Osteocyte (in vitro differentiated cells): ENCODE measurements around the gene HIPK2. TPM values are rescaled to one million over a fixed set of nuclear protein-coding genes. Genes with fewer than 3 reads are reported as not detected.

Experiments
- DNase-seq: peaks from one replicate; pipeline ENCODE4 v3.0.0; 2021; ENCODE audit warnings: mixed read lengths; ENCODE audit not compliant: unreplicated experiment; ENCODE audit errors: extremely low spot score
- H3K27ac Mint-ChIP-seq: one replicate; pipeline ENCODE4 v1.8.0; 2021; ENCODE audit warnings: mild to moderate bottlenecking, mixed read lengths; ENCODE audit not compliant: unreplicated experiment
- H3K27me3 Mint-ChIP-seq: one replicate; pipeline ENCODE4 v1.8.0; 2021; ENCODE audit warnings: mixed read lengths; ENCODE audit not compliant: unreplicated experiment
- H3K36me3 Mint-ChIP-seq: one replicate; pipeline ENCODE4 v1.8.0; 2021; ENCODE audit warnings: mixed read lengths; ENCODE audit not compliant: unreplicated experiment
- H3K4me1 Mint-ChIP-seq: one replicate; pipeline ENCODE4 v1.8.0; 2021; ENCODE audit warnings: mixed read lengths; ENCODE audit not compliant: unreplicated experiment
- H3K4me3 Mint-ChIP-seq: one replicate; pipeline ENCODE4 v1.8.0; 2021; ENCODE audit warnings: mild to moderate bottlenecking, moderate library complexity, mixed read lengths; ENCODE audit not compliant: unreplicated experiment
- H3K9me3 Mint-ChIP-seq: one replicate; pipeline ENCODE4 v1.8.0; 2021; ENCODE audit warnings: mixed read lengths; ENCODE audit not compliant: unreplicated experiment
- total RNA-seq: library from RNA; stranded (reverse); gene quantifications from 2 replicates; pipeline ENCODE4 v1.2.1, GENCODE V29; 2021
- TF ChIP-seq, protein P1 (sequence below): fragments of 200-600 bp; sonication (generic); IDR thresholded peaks from 2 replicates; pipeline ENCODE4 v1.5.0; 2021; ENCODE audit warnings: antibody characterized with exemption, mild to moderate bottlenecking, moderate library complexity

Gene HIPK2
- total RNA-seq, 1 donor from 2014 or later, result 90.8 TPM

GRCh38 chr7:139747662-139748372, 30.0 kb downstream of the HIPK2 start:
- no peaks in the 10 kb centered on the region for H3K27me3 Mint-ChIP-seq
- no peak for DNase-seq
- H3K36me3 Mint-ChIP-seq, result peaks cover 5% of the 10 kb centered on the region
- H3K4me3 Mint-ChIP-seq, result no peak overlapping the region
- TF ChIP-seq, protein P1, sequence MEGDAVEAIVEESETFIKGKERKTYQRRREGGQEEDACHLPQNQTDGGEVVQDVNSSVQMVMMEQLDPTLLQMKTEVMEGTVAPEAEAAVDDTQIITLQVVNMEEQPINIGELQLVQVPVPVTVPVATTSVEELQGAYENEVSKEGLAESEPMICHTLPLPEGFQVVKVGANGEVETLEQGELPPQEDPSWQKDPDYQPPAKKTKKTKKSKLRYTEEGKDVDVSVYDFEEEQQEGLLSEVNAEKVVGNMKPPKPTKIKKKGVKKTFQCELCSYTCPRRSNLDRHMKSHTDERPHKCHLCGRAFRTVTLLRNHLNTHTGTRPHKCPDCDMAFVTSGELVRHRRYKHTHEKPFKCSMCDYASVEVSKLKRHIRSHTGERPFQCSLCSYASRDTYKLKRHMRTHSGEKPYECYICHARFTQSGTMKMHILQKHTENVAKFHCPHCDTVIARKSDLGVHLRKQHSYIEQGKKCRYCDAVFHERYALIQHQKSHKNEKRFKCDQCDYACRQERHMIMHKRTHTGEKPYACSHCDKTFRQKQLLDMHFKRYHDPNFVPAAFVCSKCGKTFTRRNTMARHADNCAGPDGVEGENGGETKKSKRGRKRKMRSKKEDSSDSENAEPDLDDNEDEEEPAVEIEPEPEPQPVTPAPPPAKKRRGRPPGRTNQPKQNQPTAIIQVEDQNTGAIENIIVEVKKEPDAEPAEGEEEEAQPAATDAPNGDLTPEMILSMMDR, result no peak
- H3K27ac Mint-ChIP-seq, result peak overlapping the region; percentile 79
- H3K4me1 Mint-ChIP-seq, result peaks cover 81% of the 10 kb centered on the region
- no peaks in the 10 kb centered on the region for H3K9me3 Mint-ChIP-seq

DNA sequence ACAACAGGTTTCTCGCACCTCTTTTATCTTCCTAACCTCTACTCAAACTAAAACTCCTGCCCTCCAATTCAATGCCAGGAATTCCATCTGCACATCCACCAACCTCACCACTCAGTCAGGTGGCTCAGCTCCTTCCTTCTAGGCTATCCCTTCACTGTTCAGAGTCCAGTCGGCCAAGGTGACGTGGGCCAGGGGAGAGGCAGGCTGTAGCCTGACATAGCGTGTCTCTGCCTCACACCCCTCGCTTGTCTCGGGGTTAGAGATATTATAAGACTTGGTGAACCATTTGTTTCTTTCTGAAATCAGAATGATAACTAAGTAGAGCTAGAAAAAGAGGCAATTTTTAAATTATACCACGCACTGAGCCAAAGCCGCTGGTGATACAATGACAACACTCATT, 31.1 kb downstream of the HIPK2 start:
- DNase-seq, result no peak
- H3K4me1 Mint-ChIP-seq, result peaks cover 80% of the 10 kb centered on the region
- H3K36me3 Mint-ChIP-seq, result peaks cover 7% of the 10 kb centered on the region
- H3K9me3 Mint-ChIP-seq, result no peaks in the 10 kb centered on the region
- H3K4me3 Mint-ChIP-seq, result no peak overlapping the region
- TF ChIP-seq, protein P1, result no peak
- H3K27me3 Mint-ChIP-seq, result no peaks in the 10 kb centered on the region
- H3K27ac Mint-ChIP-seq, result peak overlapping the region; percentile 90

- no peaks in the 10 kb centered on the region for H3K27me3 Mint-ChIP-seq
- H3K9me3 Mint-ChIP-seq, result no peaks in the 10 kb centered on the region
- H3K36me3 Mint-ChIP-seq, result peaks cover 11% of the 10 kb centered on the region
- no peak for DNase-seq
- H3K4me1 Mint-ChIP-seq, result peaks cover 87% of the 10 kb centered on the region
- TF ChIP-seq, protein P1, result no peak
- H3K27ac Mint-ChIP-seq, result peak overlapping the region; percentile 90
- peak overlapping the region; percentile 24 for H3K4me3 Mint-ChIP-seq
Measured at GRCh38 chr7:139745678-139746143, 32.1 kb downstream of the HIPK2 start.

DNA sequence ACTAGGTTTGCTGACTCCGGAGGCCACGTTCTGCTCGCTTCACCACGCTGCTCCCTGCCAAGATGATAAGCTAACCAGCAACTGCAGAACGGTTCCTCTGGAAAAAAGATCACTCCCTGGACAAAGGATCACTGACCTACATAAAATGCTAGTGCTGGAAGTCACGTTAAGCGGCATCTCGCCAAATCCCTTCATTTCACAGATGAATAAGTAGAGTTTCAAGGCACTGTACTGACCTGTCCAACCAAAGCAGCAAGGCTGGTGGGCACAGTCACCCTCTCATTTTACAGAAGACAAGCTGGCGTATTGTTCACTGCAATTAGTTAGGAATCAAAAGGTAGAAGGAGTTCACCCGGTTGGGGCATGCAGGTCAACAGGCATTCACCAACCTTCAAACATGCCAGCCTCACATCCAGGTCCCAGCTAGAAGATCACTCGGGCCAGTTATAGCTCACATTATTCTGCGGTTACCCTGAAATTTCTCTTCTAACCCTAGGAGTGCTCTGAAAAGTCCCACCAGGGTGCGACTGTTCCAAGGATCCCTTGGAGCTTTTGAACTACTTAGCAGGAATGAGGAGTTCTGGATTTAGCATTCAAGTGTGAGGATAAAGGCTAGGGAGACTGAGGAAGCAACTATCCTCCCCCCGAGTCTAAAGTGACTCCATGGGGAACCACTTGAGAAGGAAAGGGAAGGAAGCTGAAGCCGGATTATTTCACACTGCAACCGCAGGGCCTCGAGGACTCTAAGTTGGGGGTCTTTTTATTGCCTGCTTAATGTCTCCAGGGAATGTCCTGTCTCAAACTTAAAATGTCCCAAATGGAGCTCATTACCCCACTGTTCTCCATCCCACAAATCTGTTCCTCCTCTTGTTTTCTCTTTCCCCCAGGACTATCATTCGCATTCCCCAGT, 32.8 kb downstream of the HIPK2 start:
- peak overlapping the region; percentile 90 for H3K27ac Mint-ChIP-seq
- H3K36me3 Mint-ChIP-seq, result peaks cover 13% of the 10 kb centered on the region
- no peak for DNase-seq
- no peaks in the 10 kb centered on the region for H3K9me3 Mint-ChIP-seq
- H3K4me1 Mint-ChIP-seq, result peaks cover 89% of the 10 kb centered on the region
- TF ChIP-seq, protein P1, result no peak
- H3K27me3 Mint-ChIP-seq, result no peaks in the 10 kb centered on the region
- H3K4me3 Mint-ChIP-seq, result no peak overlapping the region
